ENCODE data around the gene RDX.

RDX gene

GRCh38 chr11:110296226-110297075 lies at the start of gene RDX:
Gene RDX, minus strand, starts transcription at chr11:110296614. Its CDS starts 16,922 bp downstream, at chr11:110279692.
- Histone ChIP-seq H3K36me3 (peaks cover 13% of the 10 kb centered on the region), H3K27ac (peak within 1 kb of the TSS; percentile 99), H3K9me3 (ENCODE audit: severe bottlenecking) (no peaks in the 10 kb centered on the region), H3K27me3 (ENCODE audit: insufficient read depth, low read depth, severe bottlenecking) (no peaks in the 10 kb centered on the region), H3K4me3 (ENCODE audit: low read depth, low read length) (peak within 1 kb of the TSS; percentile 88)
- TF ChIP-seq CTCF (IDR thresholded peaks at IDR 0.05; ENCODE audit: low read depth, low read length) = no peak
- peak; percentile 76 for DNase-seq

- Histone ChIP-seq H3K27ac (no peak overlapping the region), H3K36me3 (no peaks in the 10 kb centered on the region), H3K9me3 (ENCODE audit: severe bottlenecking) (no peaks in the 10 kb centered on the region), H3K4me3 (ENCODE audit: low read depth, low read length) (no peak overlapping the region), H3K27me3 (ENCODE audit: insufficient read depth, low read depth, severe bottlenecking) (no peaks in the 10 kb centered on the region)
- DNase-seq = no peak
- TF ChIP-seq CTCF (IDR thresholded peaks at IDR 0.05; ENCODE audit: low read depth, low read length) = no peak
These were observed 49.3 kb upstream of the RDX start for GRCh38 chr11:110345743-110346142.

DNA sequence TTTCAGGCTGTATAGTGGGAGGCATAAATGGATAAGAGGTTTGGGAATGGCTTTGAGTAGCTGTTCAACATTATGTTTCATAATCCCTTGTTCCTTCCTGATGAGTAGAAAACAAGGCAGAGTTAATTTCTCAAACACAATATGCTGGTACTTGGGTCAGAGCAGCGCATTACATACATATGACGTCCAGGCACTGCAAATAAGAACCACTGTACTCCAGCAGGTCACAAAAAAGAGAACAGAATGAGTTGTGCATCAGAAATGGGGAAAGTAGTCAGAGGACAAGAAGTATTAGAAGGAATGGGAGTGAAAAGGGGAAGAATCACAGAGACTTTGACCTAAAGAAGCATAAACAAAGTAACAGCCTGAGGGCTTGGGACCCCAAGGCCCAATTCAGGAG lies 44.0 kb upstream of the RDX start:
- H3K9me3 ChIP-seq (ENCODE audit: severe bottlenecking) = no peaks in the 10 kb centered on the region
- no peak overlapping the region for H3K4me3 ChIP-seq (ENCODE audit: low read depth, low read length)
- no peak overlapping the region for H3K27ac ChIP-seq
- TF ChIP-seq CTCF (IDR thresholded peaks at IDR 0.05; ENCODE audit: low read depth, low read length) = no peak
- no peaks in the 10 kb centered on the region for H3K27me3 ChIP-seq (ENCODE audit: insufficient read depth, low read depth, severe bottlenecking)
- DNase-seq = no peak
- H3K36me3 ChIP-seq = no peaks in the 10 kb centered on the region

DNA sequence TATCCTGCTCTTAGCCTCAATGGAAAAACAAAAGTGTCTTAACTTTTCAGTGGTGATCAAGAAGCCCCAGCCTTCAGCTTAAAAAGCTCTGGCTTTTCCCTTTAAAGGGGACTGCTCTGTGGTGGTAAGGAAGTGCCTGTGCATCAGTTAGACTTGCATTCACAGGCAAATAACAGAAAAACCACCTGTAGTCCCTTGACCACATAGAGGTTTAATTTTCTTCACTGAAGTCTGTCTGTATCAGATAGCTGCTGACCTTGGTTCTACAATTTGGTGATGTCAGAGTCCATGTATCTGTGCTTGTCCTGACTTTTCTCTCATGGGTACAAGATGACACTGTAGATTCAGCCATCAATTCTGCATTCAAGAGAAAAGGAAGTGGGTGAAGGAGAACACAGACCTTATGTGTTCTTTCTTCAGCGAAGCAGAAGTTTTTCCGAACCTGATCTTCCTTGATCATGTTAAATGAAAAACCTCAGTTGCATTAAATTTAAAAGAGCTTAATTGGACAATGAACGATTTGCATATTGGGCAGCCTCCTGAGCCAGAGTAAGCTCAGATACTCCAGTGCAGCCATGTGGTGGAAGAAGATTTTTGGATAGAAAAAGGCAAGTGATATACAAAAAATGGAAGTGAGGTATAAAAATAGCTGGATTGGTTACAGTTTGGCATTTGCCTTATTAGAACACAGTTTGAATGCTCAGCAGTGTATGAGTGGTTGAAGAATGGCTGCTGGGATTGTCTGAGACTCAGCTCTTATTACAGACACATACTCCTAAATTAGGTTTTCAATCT lies 43.2 kb upstream of the RDX start:
- TF ChIP-seq CTCF (IDR thresholded peaks at IDR 0.05; ENCODE audit: low read depth, low read length) = no peak
- Histone ChIP-seq H3K4me3 (ENCODE audit: low read depth, low read length) (no peak overlapping the region), H3K9me3 (ENCODE audit: severe bottlenecking) (no peaks in the 10 kb centered on the region), H3K27me3 (ENCODE audit: insufficient read depth, low read depth, severe bottlenecking) (no peaks in the 10 kb centered on the region), H3K36me3 (no peaks in the 10 kb centered on the region), H3K27ac (no peak overlapping the region)
- no peak for DNase-seq

DNA sequence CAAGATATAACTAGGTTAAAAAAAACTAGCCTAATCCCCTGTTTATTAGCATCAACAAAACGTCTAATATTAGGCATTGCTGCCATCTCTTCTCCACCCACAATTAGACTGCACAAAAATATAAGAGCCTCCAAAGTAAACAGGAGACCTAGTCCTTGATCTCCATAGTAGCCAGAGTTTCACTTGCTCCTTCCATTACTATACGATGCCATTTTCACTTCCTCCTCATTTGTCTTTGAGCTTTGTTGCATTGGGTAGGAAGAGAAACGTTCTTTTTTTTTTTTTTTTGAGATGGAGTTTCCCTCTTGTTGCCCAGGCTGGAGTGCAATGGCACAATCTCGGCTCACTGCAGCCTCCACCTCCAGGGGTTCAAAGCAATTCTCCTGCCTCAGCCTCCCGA lies 42.3 kb upstream of the RDX start:
- Histone ChIP-seq H3K4me3 (ENCODE audit: low read depth, low read length) (no peak overlapping the region), H3K9me3 (ENCODE audit: severe bottlenecking) (no peaks in the 10 kb centered on the region), H3K27me3 (ENCODE audit: insufficient read depth, low read depth, severe bottlenecking) (no peaks in the 10 kb centered on the region), H3K36me3 (no peaks in the 10 kb centered on the region), H3K27ac (no peak overlapping the region)
- TF ChIP-seq CTCF (IDR thresholded peaks at IDR 0.05; ENCODE audit: low read depth, low read length) = no peak
- DNase-seq = no peak
